ENCODE measurements around the gene CENPP. TPM values are rescaled to one million over a fixed set of nuclear protein-coding genes. Genes with fewer than 3 reads are reported as not detected.

The CENPP gene
- polyA plus RNA-seq, 4 donors: 0.22 to 3.5 (median 2.0) TPM

GRCh38 chr9:92476962-92477361 is 151.2 kb downstream of the CENPP start:
- Histone ChIP-seq H3K27ac (ENCODE audit: low read depth in 1 of 3, low read length in 2 of 3) (no peak overlapping the region), H3K4me1 (ENCODE audit: control insufficient read depth in 3 of 3, insufficient read depth in 2 of 3, low read depth in 1 of 3, low read length in 2 of 3) (peaks cover 0 to 3% (median 0%) of the 10 kb centered on the region in 3 donors), H3K27me3 (ENCODE audit: control insufficient read depth in 3 of 3, insufficient read depth in 3 of 3, low read length in 3 of 3) (no peaks in the 10 kb centered on the region), H3K4me3 (ENCODE audit: low read depth in 1 of 3, low read length in 3 of 3) (no peak overlapping the region), H3K36me3 (ENCODE audit: control insufficient read depth in 3 of 3, insufficient read depth in 2 of 3, low read depth in 1 of 3, low read length in 3 of 3) (no peaks in the 10 kb centered on the region), H3K9me3 (ENCODE audit: control insufficient read depth in 2 of 2, insufficient read depth in 1 of 2, low read depth in 1 of 2, low read length in 1 of 2) (no peaks in the 10 kb centered on the region)
- DNase-seq: no peak
- WGBS, 3 donors: 94 to 95% (median 94%) methylated on average over 1 of the region's 1 CpG
- no peak for FAIRE-seq

- Histone ChIP-seq H3K4me3 (ENCODE audit: low read depth in 1 of 3, low read length in 3 of 3) (no peak overlapping the region), H3K27me3 (ENCODE audit: control insufficient read depth in 3 of 3, insufficient read depth in 3 of 3, low read length in 3 of 3) (no peaks in the 10 kb centered on the region), H3K4me1 (ENCODE audit: control insufficient read depth in 3 of 3, insufficient read depth in 2 of 3, low read depth in 1 of 3, low read length in 2 of 3) (peaks cover 0 to 5% (median 0%) of the 10 kb centered on the region in 3 donors), H3K36me3 (ENCODE audit: control insufficient read depth in 3 of 3, insufficient read depth in 2 of 3, low read depth in 1 of 3, low read length in 3 of 3) (no peaks in the 10 kb centered on the region), H3K27ac (ENCODE audit: low read depth in 1 of 3, low read length in 2 of 3) (peak overlapping the region in 2 of 3 donors; percentile 3 to 19), H3K9me3 (ENCODE audit: control insufficient read depth in 2 of 2, insufficient read depth in 1 of 2, low read depth in 1 of 2, low read length in 1 of 2) (no peaks in the 10 kb centered on the region)
- no peak for FAIRE-seq
- WGBS, 3 donors: 87 to 97% (median 94%) methylated on average over 7 of the region's 7 CpGs
- no peak for DNase-seq
Measured at GRCh38 chr9:92478783-92479182, 153.0 kb downstream of the CENPP start.

GRCh38 chr9:92479346-92479745 is 153.6 kb downstream of the CENPP start:
- FAIRE-seq (no peak), DNase-seq (no peak)
- Histone ChIP-seq H3K36me3 (ENCODE audit: control insufficient read depth in 3 of 3, insufficient read depth in 2 of 3, low read depth in 1 of 3, low read length in 3 of 3) (no peaks in the 10 kb centered on the region), H3K4me1 (ENCODE audit: control insufficient read depth in 3 of 3, insufficient read depth in 2 of 3, low read depth in 1 of 3, low read length in 2 of 3) (peaks cover 0 to 5% (median 0%) of the 10 kb centered on the region in 3 donors), H3K9me3 (ENCODE audit: control insufficient read depth in 2 of 2, insufficient read depth in 1 of 2, low read depth in 1 of 2, low read length in 1 of 2) (no peaks in the 10 kb centered on the region), H3K27me3 (ENCODE audit: control insufficient read depth in 3 of 3, insufficient read depth in 3 of 3, low read length in 3 of 3) (no peaks in the 10 kb centered on the region), H3K27ac (ENCODE audit: low read depth in 1 of 3, low read length in 2 of 3) (peak overlapping the region in 2 of 3 donors; percentile 3 to 40), H3K4me3 (ENCODE audit: low read depth in 1 of 3, low read length in 3 of 3) (no peak overlapping the region)

GRCh38 chr9:92480291-92480771 is 154.6 kb downstream of the CENPP start:
- WGBS, 3 donors: 65 to 97% (median 86%) methylated on average over 2 of the region's 2 CpGs
- Histone ChIP-seq H3K4me1 (ENCODE audit: control insufficient read depth in 3 of 3, insufficient read depth in 2 of 3, low read depth in 1 of 3, low read length in 2 of 3) (peaks cover 0 to 5% (median 0%) of the 10 kb centered on the region in 3 donors), H3K27ac (ENCODE audit: low read depth in 1 of 3, low read length in 2 of 3) (peak overlapping the region in 2 of 3 donors; percentile 53 to 83), H3K27me3 (ENCODE audit: control insufficient read depth in 3 of 3, insufficient read depth in 3 of 3, low read length in 3 of 3) (no peaks in the 10 kb centered on the region), H3K9me3 (ENCODE audit: control insufficient read depth in 2 of 2, insufficient read depth in 1 of 2, low read depth in 1 of 2, low read length in 1 of 2) (no peaks in the 10 kb centered on the region), H3K36me3 (ENCODE audit: control insufficient read depth in 3 of 3, insufficient read depth in 2 of 3, low read depth in 1 of 3, low read length in 3 of 3) (no peaks in the 10 kb centered on the region), H3K4me3 (ENCODE audit: low read depth in 1 of 3, low read length in 3 of 3) (no peak overlapping the region)
- FAIRE-seq: no peak
- no peak for DNase-seq

- no peaks in the 10 kb centered on the region for H3K9me3 ChIP-seq (ENCODE audit: control insufficient read depth in 2 of 2, insufficient read depth in 1 of 2, low read depth in 1 of 2, low read length in 1 of 2)
- H3K4me3 ChIP-seq (ENCODE audit: low read depth in 1 of 3, low read length in 3 of 3): no peak overlapping the region
- DNase-seq (peak in 1 of 2 donors; percentile 13), FAIRE-seq (no peak)
- no peaks in the 10 kb centered on the region for H3K36me3 ChIP-seq (ENCODE audit: control insufficient read depth in 3 of 3, insufficient read depth in 2 of 3, low read depth in 1 of 3, low read length in 3 of 3)
- peaks cover 0 to 5% (median 0%) of the 10 kb centered on the region in 3 donors for H3K4me1 ChIP-seq (ENCODE audit: control insufficient read depth in 3 of 3, insufficient read depth in 2 of 3, low read depth in 1 of 3, low read length in 2 of 3)
- WGBS, 3 donors: 36 to 64% (median 53%) methylated on average over 2 of the region's 2 CpGs
- H3K27me3 ChIP-seq (ENCODE audit: control insufficient read depth in 3 of 3, insufficient read depth in 3 of 3, low read length in 3 of 3): no peaks in the 10 kb centered on the region
- peak overlapping the region in 1 of 3 donors; percentile 53 for H3K27ac ChIP-seq (ENCODE audit: low read depth in 1 of 3, low read length in 2 of 3)
Measured at GRCh38 chr9:92480986-92481633, 155.4 kb downstream of the CENPP start.

- H3K9me3 ChIP-seq (ENCODE audit: control insufficient read depth in 2 of 2, insufficient read depth in 1 of 2, low read depth in 1 of 2, low read length in 1 of 2): no peaks in the 10 kb centered on the region
- DNase-seq: no peak
- peaks cover 0 to 5% (median 0%) of the 10 kb centered on the region in 3 donors for H3K4me1 ChIP-seq (ENCODE audit: control insufficient read depth in 3 of 3, insufficient read depth in 2 of 3, low read depth in 1 of 3, low read length in 2 of 3)
- H3K36me3 ChIP-seq (ENCODE audit: control insufficient read depth in 3 of 3, insufficient read depth in 2 of 3, low read depth in 1 of 3, low read length in 3 of 3): no peaks in the 10 kb centered on the region
- FAIRE-seq: no peak
- peak within 1 kb of the TSS in 2 of 3 donors; percentile 53 to 76 for H3K27ac ChIP-seq (ENCODE audit: low read depth in 1 of 3, low read length in 2 of 3)
- no peaks in the 10 kb centered on the region for H3K27me3 ChIP-seq (ENCODE audit: control insufficient read depth in 3 of 3, insufficient read depth in 3 of 3, low read length in 3 of 3)
- WGBS, 3 donors: 69 to 85% (median 83%) methylated on average over 3 of the region's 3 CpGs
- no peak within 1 kb of the TSS for H3K4me3 ChIP-seq (ENCODE audit: low read depth in 1 of 3, low read length in 3 of 3)
Measured at GRCh38 chr9:92482329-92482728, 156.6 kb downstream of the CENPP start, which contains the start of gene ASPN. Gene ASPN (minus strand): TSS chr9:92482506.

GRCh38 chr9:92482805-92483204 is 157.1 kb downstream of the CENPP start:
- H3K27me3 ChIP-seq (ENCODE audit: control insufficient read depth in 3 of 3, insufficient read depth in 3 of 3, low read length in 3 of 3): no peaks in the 10 kb centered on the region
- no peak for FAIRE-seq
- no peak overlapping the region for H3K27ac ChIP-seq (ENCODE audit: low read depth in 1 of 3, low read length in 2 of 3)
- DNase-seq: no peak
- H3K9me3 ChIP-seq (ENCODE audit: control insufficient read depth in 2 of 2, insufficient read depth in 1 of 2, low read depth in 1 of 2, low read length in 1 of 2): no peaks in the 10 kb centered on the region
- no peaks in the 10 kb centered on the region for H3K36me3 ChIP-seq (ENCODE audit: control insufficient read depth in 3 of 3, insufficient read depth in 2 of 3, low read depth in 1 of 3, low read length in 3 of 3)
- peaks cover 0 to 5% (median 0%) of the 10 kb centered on the region in 3 donors for H3K4me1 ChIP-seq (ENCODE audit: control insufficient read depth in 3 of 3, insufficient read depth in 2 of 3, low read depth in 1 of 3, low read length in 2 of 3)
- H3K4me3 ChIP-seq (ENCODE audit: low read depth in 1 of 3, low read length in 3 of 3): no peak overlapping the region

- no peak overlapping the region for H3K4me3 ChIP-seq (ENCODE audit: low read depth in 1 of 3, low read length in 3 of 3)
Measured at GRCh38 chr9:92483627-92484545, 158.1 kb downstream of the CENPP start.

More at GRCh38 chr9:92483627-92484545, 158.1 kb downstream of the CENPP start:
- FAIRE-seq (no peak), DNase-seq (no peak)
- Histone ChIP-seq H3K27me3 (ENCODE audit: control insufficient read depth in 3 of 3, insufficient read depth in 3 of 3, low read length in 3 of 3) (no peaks in the 10 kb centered on the region), H3K4me1 (ENCODE audit: control insufficient read depth in 3 of 3, insufficient read depth in 2 of 3, low read depth in 1 of 3, low read length in 2 of 3) (peaks cover 0 to 5% (median 0%) of the 10 kb centered on the region in 3 donors), H3K36me3 (ENCODE audit: control insufficient read depth in 3 of 3, insufficient read depth in 2 of 3, low read depth in 1 of 3, low read length in 3 of 3) (no peaks in the 10 kb centered on the region), H3K27ac (ENCODE audit: low read depth in 1 of 3, low read length in 2 of 3) (peak overlapping the region in 2 of 3 donors; percentile 14 to 76), H3K9me3 (ENCODE audit: control insufficient read depth in 2 of 2, insufficient read depth in 1 of 2, low read depth in 1 of 2, low read length in 1 of 2) (no peaks in the 10 kb centered on the region)
- 75 to 90% (median 85%) methylated on average over 5 of the region's 5 CpGs for WGBS, 3 donors

All from small intestine (tissue), 7 donors.